ENCODE data around the gene KIF23.

GRCh38 chr15:69422336-69422895, 8.3 kb downstream of the KIF23 start:
- TF ChIP-seq CTCF (IDR thresholded peaks at IDR 0.05), result no peak
- TF ChIP-seq GABPA (IDR thresholded peaks at IDR 0.05; ENCODE audit: low read depth), result no peak
- TF ChIP-seq FOXJ3 (CRISPR knock-in tag; IDR thresholded peaks at IDR 0.05), result no peak
- no peak for TF ChIP-seq MAX (IDR thresholded peaks at IDR 0.05; ENCODE audit: low read depth)
- no peak for TF ChIP-seq RCOR1 (IDR thresholded peaks at IDR 0.05; ENCODE audit: low read length)
- TF ChIP-seq FOXM1 (IDR thresholded peaks at IDR 0.05; ENCODE audit: low read depth), result no peak
- no peak for TF ChIP-seq TEAD4 (IDR thresholded peaks at IDR 0.05; ENCODE audit: borderline replicate concordance, insufficient read depth)
- no peak for TF ChIP-seq USF1 (IDR thresholded peaks at IDR 0.05; ENCODE audit: borderline replicate concordance, low read depth)
- TF ChIP-seq POLR2AphosphoS5 (IDR thresholded peaks at IDR 0.05; ENCODE audit: low read depth, low read length), result no peak
